HG03064 (cell line): ENCODE measurements around the gene PCNX4.
"Not testable (repeated sequence)": the region's sequence is repeated elsewhere in the genome, so short reads cannot be mapped to it uniquely, and the experiment has no call there.

ENCODE experiments used
- ATAC-seq: cut with Tn5 transposase; IDR thresholded peaks from one replicate; pipeline ENCODE4 v1.9.1; 2021; ENCODE audit warnings: low read depth; ENCODE audit not compliant: unreplicated experiment

PCNX4 gene

GRCh38 chr14:60091550-60092525, at the start of gene PCNX4:
TSS of gene PCNX4 (plus strand) at chr14:60091923. CDS start at chr14:60107639, 15,716 bp downstream.
- ATAC-seq = peak; percentile 93

- ATAC-seq = not testable (repeated sequence)
Observed at GRCh38 chr14:60047976-60048375, 43.7 kb upstream of the PCNX4 start.

- no peak for ATAC-seq
Observed at GRCh38 chr14:60051721-60052221, 40.0 kb upstream of the PCNX4 start.

- ATAC-seq = no peak
Observed at GRCh38 chr14:60058087-60058486, 33.6 kb upstream of the PCNX4 start.

- no peak for ATAC-seq
Observed at GRCh38 chr14:60061371-60061770, 30.4 kb upstream of the PCNX4 start.

- no peak for ATAC-seq
Observed at GRCh38 chr14:60064491-60065072, 27.1 kb upstream of the PCNX4 start.

GRCh38 chr14:60067882-60068281, 23.8 kb upstream of the PCNX4 start:
- no peak for ATAC-seq

- ATAC-seq = no peak
Observed at GRCh38 chr14:60079723-60080122, 12.0 kb upstream of the PCNX4 start.

- ATAC-seq = no peak
Observed at GRCh38 chr14:60085085-60085484, 6.6 kb upstream of the PCNX4 start.

- no peak for ATAC-seq
Observed at GRCh38 chr14:60085693-60086092, 6.0 kb upstream of the PCNX4 start.

GRCh38 chr14:60087668-60088067, 4.1 kb upstream of the PCNX4 start:
- no peak for ATAC-seq

GRCh38 chr14:60089221-60089620, 2.5 kb upstream of the PCNX4 start:
- no peak for ATAC-seq

GRCh38 chr14:60090864-60091519, 731 bp upstream of the PCNX4 start:
- ATAC-seq = no peak

GRCh38 chr14:60092526-60092920, 800 bp downstream of the PCNX4 start:
- no peak for ATAC-seq

GRCh38 chr14:60093080-60093479, 1.4 kb downstream of the PCNX4 start:
- no peak for ATAC-seq

GRCh38 chr14:60093606-60094005, 1.9 kb downstream of the PCNX4 start:
- no peak for ATAC-seq

- no peak for ATAC-seq
Observed at GRCh38 chr14:60094306-60094897, 2.7 kb downstream of the PCNX4 start.

- no peak for ATAC-seq
Observed at GRCh38 chr14:60095231-60095630, 3.5 kb downstream of the PCNX4 start.

GRCh38 chr14:60095781-60096450, 4.2 kb downstream of the PCNX4 start:
- ATAC-seq = no peak

- ATAC-seq = no peak
Observed at GRCh38 chr14:60097974-60098373, 6.3 kb downstream of the PCNX4 start.
